SK-N-MC (cell line): Measurements from ENCODE around the gene DHX15.

Source experiments
- DNase-seq: peaks from one replicate; pipeline ENCODE4 v3.0.0-alpha.2; 2011; ENCODE audit warnings: low read depth, low spot score
- H3K27ac ChIP-seq: fragments of 200-600 bp; sonication (generic); 2 replicates; pipeline ENCODE4 v1.5.1; 2016; ENCODE audit warnings: mixed run types
- H3K36me3 ChIP-seq: fragments of 200-600 bp; sonication (generic); 2 replicates; pipeline ENCODE4 v1.6.1; 2017; ENCODE audit warnings: antibody characterized with exemption, low read length, mixed read lengths; ENCODE audit not compliant: insufficient read depth
- H3K4me3 ChIP-seq: fragments of 200-600 bp; sonication (generic); 2 replicates; pipeline ENCODE4 v1.5.1; 2016
- H3K9ac ChIP-seq: fragments of 200-600 bp; sonication (generic); 2 replicates; pipeline ENCODE4 v1.8.0; 2017; ENCODE audit warnings: mixed run types, mixed read lengths; ENCODE audit not compliant: insufficient read length
- H3K9me3 ChIP-seq: fragments of 200-600 bp; sonication (generic); 2 replicates; pipeline ENCODE4 v1.6.1; 2017; ENCODE audit warnings: low read depth, mild to moderate bottlenecking, antibody characterized with exemption, low read length, moderate library complexity, mixed read lengths
- EZH2 ChIP-seq: fragments of 200-600 bp; sonication (generic); IDR thresholded peaks from one replicate; pipeline ENCODE4 v1.6.1; 2017; ENCODE audit warnings: antibody characterized with exemption
- FOXP2 ChIP-seq: optimal IDR thresholded peaks from 2 replicates; pipeline ENCODE3; 2011; ENCODE audit warnings: mild to moderate bottlenecking, moderate library complexity; ENCODE audit not compliant: insufficient read depth; ENCODE audit errors: extremely low read length, control extremely low read depth
- POLR2AphosphoS5 ChIP-seq: IDR thresholded peaks from 2 replicates; pipeline ENCODE4 v1.6.1; 2012; ENCODE audit warnings: mild to moderate bottlenecking, low read depth, low read length, borderline replicate concordance

The DHX15 gene

GRCh38 chr4:24495388-24495787 lies 89.0 kb downstream of the DHX15 start:
- TF ChIP-seq EZH2 (no peak), POLR2AphosphoS5 (no peak), FOXP2 (no peak)
- no peaks in the 10 kb centered on the region for H3K36me3 ChIP-seq
- H3K9me3 ChIP-seq = no peaks in the 10 kb centered on the region
- no peak overlapping the region for H3K9ac ChIP-seq
- DNase-seq = no peak
- H3K4me3 ChIP-seq = no peak overlapping the region
- H3K27ac ChIP-seq = no peak overlapping the region

DNA sequence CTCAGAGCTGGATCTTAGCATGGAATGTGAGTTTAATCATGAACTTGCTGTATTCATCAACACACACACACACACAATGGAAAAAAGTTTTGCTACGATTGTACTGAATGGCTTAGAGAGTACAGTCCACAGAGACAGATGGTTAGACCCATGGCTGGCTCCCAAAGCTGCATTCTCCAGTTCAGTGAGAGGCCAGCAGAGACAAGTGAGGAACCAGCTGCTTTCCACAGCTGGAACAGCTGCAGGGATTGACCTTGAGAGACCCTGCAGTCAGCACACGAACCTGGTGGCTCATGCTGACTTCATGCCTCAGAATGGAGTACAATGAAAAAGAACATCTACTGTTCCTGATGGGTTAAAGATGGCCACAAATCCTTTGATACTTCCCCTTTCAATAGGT lies 94.5 kb downstream of the DHX15 start:
- Histone ChIP-seq H3K36me3 (no peaks in the 10 kb centered on the region), H3K27ac (no peak overlapping the region), H3K9ac (no peak overlapping the region), H3K4me3 (no peak overlapping the region), H3K9me3 (no peaks in the 10 kb centered on the region)
- TF ChIP-seq POLR2AphosphoS5 (no peak), EZH2 (no peak), FOXP2 (no peak)
- DNase-seq = no peak

- Histone ChIP-seq H3K36me3 (no peaks in the 10 kb centered on the region), H3K27ac (no peak overlapping the region), H3K9ac (no peak overlapping the region), H3K9me3 (no peaks in the 10 kb centered on the region), H3K4me3 (no peak overlapping the region)
- TF ChIP-seq FOXP2 (no peak), POLR2AphosphoS5 (no peak), EZH2 (no peak)
- DNase-seq = no peak
Observed at GRCh38 chr4:24488399-24489164, 95.8 kb downstream of the DHX15 start.

GRCh38 chr4:24482871-24483270 lies 101.5 kb downstream of the DHX15 start:
- Histone ChIP-seq H3K9ac (no peak overlapping the region), H3K9me3 (no peaks in the 10 kb centered on the region), H3K36me3 (no peaks in the 10 kb centered on the region), H3K27ac (no peak overlapping the region), H3K4me3 (no peak overlapping the region)
- TF ChIP-seq EZH2 (no peak), POLR2AphosphoS5 (no peak), FOXP2 (no peak)
- DNase-seq = no peak

DNA sequence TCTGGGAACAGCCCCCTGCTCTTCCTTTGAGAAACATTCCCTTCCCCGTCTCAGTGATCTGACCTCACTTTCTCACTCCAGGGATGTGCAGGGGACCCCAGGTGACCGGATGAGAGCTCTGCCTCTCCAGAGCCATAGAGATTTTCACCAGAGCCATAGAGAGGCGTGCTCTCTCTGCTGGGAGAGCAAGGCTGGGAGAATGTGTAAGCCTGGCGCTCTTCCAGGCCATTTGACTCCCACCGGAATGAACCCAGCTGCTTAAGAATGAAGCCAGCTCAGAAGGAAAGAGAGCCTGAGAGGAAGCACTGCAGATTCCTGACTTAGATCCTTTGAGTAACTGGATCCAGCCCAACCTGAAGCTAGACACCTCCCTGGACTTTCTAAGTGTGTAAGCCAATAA lies 106.4 kb downstream of the DHX15 start:
- DNase-seq = no peak
- Histone ChIP-seq H3K4me3 (no peak overlapping the region), H3K9me3 (no peaks in the 10 kb centered on the region), H3K36me3 (no peaks in the 10 kb centered on the region), H3K9ac (no peak overlapping the region), H3K27ac (no peak overlapping the region)
- no peak for TF ChIP-seq POLR2AphosphoS5
